MCF 10A (cell line): Measurements from ENCODE around the gene ZNF230. TPM values are rescaled to one million over a fixed set of nuclear protein-coding genes. Genes with fewer than 3 reads are reported as not detected.

ENCODE experiments used
- BruUV-seq: library from RNA; stranded (reverse); fragments of 400-500 nt; replicated peaks from 2 replicates; lab custom pipeline; 2021; lab: Mats Ljungman, UMichigan
- CTCF ChIA-PET: fragments of 300-600 bp; sonication (Branson Sonifier 250); formaldehyde crosslinking; extraction: SDS; loops from one replicate; lab custom pipeline; 2021; ENCODE audit warnings: antibody characterized with exemption, inconsistent platforms; lab: Yijun Ruan, JAX
- POLR2A ChIA-PET: fragments of 300-600, 350-650 bp; sonication (Branson Sonifier 250); formaldehyde crosslinking; extraction: SDS; loops from one replicate; lab custom pipeline; 2020; ENCODE audit warnings: antibody characterized with exemption, inconsistent platforms; lab: Yijun Ruan, JAX
- DNase-seq: peaks from one replicate; pipeline ENCODE4 v3.0.0-alpha.2; 2018; ENCODE audit not compliant: unreplicated experiment
- H3K27ac Mint-ChIP-seq: one replicate; pipeline ENCODE4 v1.8.0; 2022; ENCODE audit warnings: mild to moderate bottlenecking, low read depth, mixed read lengths; ENCODE audit not compliant: unreplicated experiment
- H3K27me3 Mint-ChIP-seq: one replicate; pipeline ENCODE4 v1.8.0; 2022; ENCODE audit warnings: mixed read lengths; ENCODE audit not compliant: insufficient read depth, unreplicated experiment
- H3K36me3 Mint-ChIP-seq: one replicate; pipeline ENCODE4 v1.8.0; 2022; ENCODE audit warnings: mild to moderate bottlenecking, moderate library complexity, mixed read lengths; ENCODE audit not compliant: insufficient read depth, unreplicated experiment
- H3K4me1 Mint-ChIP-seq: one replicate; pipeline ENCODE4 v1.8.0; 2022; ENCODE audit warnings: mixed read lengths; ENCODE audit not compliant: insufficient read depth, unreplicated experiment
- H3K4me3 Mint-ChIP-seq: one replicate; pipeline ENCODE4 v1.8.0; 2022; ENCODE audit warnings: mild to moderate bottlenecking, moderate library complexity, mixed read lengths; ENCODE audit not compliant: unreplicated experiment
- H3K9me3 Mint-ChIP-seq: one replicate; pipeline ENCODE4 v1.8.0; 2022; ENCODE audit warnings: mixed read lengths; ENCODE audit not compliant: unreplicated experiment
- intact Hi-C: fragments of 100-400 bp; cut with micrococcal nuclease; formaldehyde crosslinking; loops from 2 replicates; pipeline ENCODE4 v1.14.1; 2022
- total RNA-seq: library from RNA; stranded (reverse); gene quantifications from 2 replicates; pipeline ENCODE4 v1.2.3, GENCODE V29; 2022
- TF ChIP-seq, protein P1 (sequence below): fragments of 200-600 bp; IDR thresholded peaks from one replicate; pipeline ENCODE4 v1.8.0; 2022; ENCODE audit warnings: antibody characterized with exemption, mild to moderate bottlenecking; ENCODE audit not compliant: unreplicated experiment

ZNF230 gene
- total RNA-seq, 1 experiment from 2014 or later, result 2.9 TPM

DNA sequence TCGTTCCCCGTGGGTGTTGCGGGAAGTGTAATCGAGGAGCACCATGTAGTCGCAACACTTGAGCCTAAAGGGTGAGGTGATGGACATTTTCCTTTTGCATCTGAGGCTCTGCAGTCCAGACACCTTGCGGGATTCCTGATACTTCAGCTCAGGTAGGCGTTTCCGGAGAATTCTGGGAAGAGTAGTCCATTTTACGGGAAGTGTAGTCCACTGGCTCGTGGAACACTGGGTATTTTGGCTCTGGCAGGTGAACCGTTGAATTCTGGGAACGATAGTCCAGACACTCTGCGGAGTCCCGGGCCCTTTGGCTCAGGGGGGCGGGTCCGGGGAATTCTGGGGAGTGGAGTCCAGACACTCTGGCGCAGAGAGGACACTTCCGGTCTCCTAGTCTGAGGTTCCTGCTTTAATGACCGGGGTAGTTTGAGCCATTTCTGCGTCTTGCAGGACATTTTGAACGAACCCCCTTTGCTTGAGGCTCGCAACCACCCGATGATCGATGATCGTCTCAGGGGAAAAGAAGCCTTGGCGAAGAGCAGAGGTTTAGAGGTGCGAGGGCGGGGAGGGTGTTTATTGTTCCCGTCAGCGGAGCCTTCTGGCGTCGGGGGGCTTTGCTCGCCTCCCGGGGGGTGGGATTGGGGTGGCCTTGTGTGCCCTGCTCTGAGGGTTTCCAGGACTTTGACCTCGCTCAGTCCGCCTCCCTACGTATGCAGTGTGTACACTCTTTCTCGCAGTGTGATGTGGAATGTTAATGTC, 49.1 kb downstream of the ZNF230 start, which contains the start of gene ZNF223:
ZNF223 (plus strand) TSS at position 387 of the 753 bp plus-strand sequence. CDS start 3,141 bp downstream, outside the sequence.
- Mint-ChIP-seq H3K4me3 (peak within 1 kb of the TSS; percentile 83), H3K9me3 (peaks cover 36% of the 10 kb centered on the region), H3K36me3 (peaks cover 5% of the 10 kb centered on the region), H3K27me3 (no peaks in the 10 kb centered on the region), H3K4me1 (no peaks in the 10 kb centered on the region), H3K27ac (peak within 1 kb of the TSS; percentile 76)
- TF ChIP-seq, protein P1, sequence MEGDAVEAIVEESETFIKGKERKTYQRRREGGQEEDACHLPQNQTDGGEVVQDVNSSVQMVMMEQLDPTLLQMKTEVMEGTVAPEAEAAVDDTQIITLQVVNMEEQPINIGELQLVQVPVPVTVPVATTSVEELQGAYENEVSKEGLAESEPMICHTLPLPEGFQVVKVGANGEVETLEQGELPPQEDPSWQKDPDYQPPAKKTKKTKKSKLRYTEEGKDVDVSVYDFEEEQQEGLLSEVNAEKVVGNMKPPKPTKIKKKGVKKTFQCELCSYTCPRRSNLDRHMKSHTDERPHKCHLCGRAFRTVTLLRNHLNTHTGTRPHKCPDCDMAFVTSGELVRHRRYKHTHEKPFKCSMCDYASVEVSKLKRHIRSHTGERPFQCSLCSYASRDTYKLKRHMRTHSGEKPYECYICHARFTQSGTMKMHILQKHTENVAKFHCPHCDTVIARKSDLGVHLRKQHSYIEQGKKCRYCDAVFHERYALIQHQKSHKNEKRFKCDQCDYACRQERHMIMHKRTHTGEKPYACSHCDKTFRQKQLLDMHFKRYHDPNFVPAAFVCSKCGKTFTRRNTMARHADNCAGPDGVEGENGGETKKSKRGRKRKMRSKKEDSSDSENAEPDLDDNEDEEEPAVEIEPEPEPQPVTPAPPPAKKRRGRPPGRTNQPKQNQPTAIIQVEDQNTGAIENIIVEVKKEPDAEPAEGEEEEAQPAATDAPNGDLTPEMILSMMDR, result no peak
- intact Hi-C loops, result no loop called here
- CTCF ChIA-PET, result no interaction called here
- POLR2A ChIA-PET, result interaction anchor here (0.6 to 1.7 kb wide), 8 partner anchors 9 to 116 kb away, joined by 3 to 5 read pairs (median 3); partner anchors contain the start of genes ZNF224, ZNF230 and ZNF45
- DNase-seq, result peak; percentile 71
- BruUV-seq, result no TSS peak

DNA sequence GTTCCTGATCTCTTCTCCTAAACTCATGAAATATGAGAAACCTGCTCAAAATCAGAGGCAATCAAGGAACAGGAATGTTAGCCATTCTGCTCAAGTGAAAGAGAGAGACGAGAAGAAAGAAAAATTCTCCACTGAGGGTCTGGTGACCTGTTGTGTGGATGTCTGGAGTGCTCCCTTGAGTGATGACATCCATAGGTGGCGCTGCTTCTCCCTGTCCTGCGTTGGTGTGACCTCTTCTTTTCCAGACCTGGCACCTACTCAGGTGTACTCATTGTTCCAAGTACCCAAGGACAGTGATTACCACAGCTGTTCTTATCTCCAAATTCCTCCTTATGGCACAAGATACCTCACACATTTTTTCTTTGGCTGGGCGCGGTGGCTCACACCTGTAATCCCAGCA, 53.1 kb downstream of the ZNF230 start:
- Mint-ChIP-seq H3K4me1 (no peaks in the 10 kb centered on the region), H3K27ac (no peak overlapping the region), H3K27me3 (no peaks in the 10 kb centered on the region), H3K4me3 (no peak overlapping the region), H3K36me3 (peaks cover 5% of the 10 kb centered on the region), H3K9me3 (peaks cover 38% of the 10 kb centered on the region)
- CTCF ChIA-PET, result no interaction called here
- POLR2A ChIA-PET, result no interaction called here
- intact Hi-C loops, result no loop called here
- TF ChIP-seq, protein P1, result no peak
- no peak for DNase-seq
- no TSS peak for BruUV-seq

DNA sequence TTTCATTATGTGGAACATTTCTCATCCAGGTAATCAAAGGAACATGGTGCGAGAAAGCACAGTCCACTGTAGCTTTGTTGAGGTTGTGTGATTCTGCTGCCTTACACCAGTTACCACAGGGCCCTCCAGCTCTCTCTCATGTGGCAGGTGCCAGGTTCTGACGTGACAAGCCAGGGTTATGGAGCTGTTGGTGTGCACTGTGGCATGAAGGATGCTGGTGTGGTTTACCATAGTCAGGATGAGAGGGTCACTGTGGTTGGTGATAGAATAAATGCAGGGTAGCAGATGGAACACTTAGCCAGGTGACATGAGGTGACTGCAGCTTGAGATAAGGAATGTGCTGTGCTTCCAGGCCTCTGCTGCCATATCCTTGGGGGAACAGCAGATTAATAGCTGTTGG, 56.5 kb downstream of the ZNF230 start:
- DNase-seq, result no peak
- Mint-ChIP-seq H3K9me3 (peaks cover 31% of the 10 kb centered on the region), H3K4me1 (no peaks in the 10 kb centered on the region), H3K27me3 (no peaks in the 10 kb centered on the region), H3K27ac (no peak overlapping the region), H3K4me3 (no peak overlapping the region), H3K36me3 (peaks cover 5% of the 10 kb centered on the region)
- ChIA-PET CTCF (no interaction called here), POLR2A (no interaction called here)
- intact Hi-C loops, result no loop called here
- TF ChIP-seq, protein P1, result no peak
- BruUV-seq, result no TSS peak

DNA sequence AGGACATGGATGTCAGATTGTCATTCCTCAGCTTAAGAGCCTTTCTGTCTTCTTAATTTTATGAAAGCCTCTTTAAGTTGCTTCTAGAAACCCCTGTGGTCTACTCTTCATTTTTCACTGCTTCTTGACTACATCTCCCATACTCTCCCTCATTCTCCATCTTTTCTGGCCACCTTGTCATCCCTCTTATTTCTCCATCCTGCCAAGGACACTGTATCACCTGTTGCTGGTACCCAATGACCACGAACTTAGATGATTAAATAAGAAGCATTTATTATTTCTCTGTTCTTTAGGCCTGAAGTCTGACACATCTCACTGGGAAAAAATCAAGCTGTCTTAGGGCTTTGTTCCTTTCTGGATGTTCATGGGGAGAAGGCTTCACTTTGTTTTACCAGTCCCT, 58.3 kb downstream of the ZNF230 start:
- Mint-ChIP-seq H3K36me3 (no peaks in the 10 kb centered on the region), H3K27ac (no peak overlapping the region), H3K27me3 (no peaks in the 10 kb centered on the region), H3K9me3 (peaks cover 24% of the 10 kb centered on the region), H3K4me1 (no peaks in the 10 kb centered on the region), H3K4me3 (no peak overlapping the region)
- ChIA-PET POLR2A (interaction anchor here (0.9 kb wide), 1 partner anchor 9 kb away, joined by 3 read pairs; the partner anchor contains the start of gene ZNF223), CTCF (no interaction called here)
- TF ChIP-seq, protein P1, result no peak
- BruUV-seq, result no TSS peak
- DNase-seq, result no peak
- intact Hi-C loops, result no loop called here

Other genes starting within 250 kb of the ZNF230 start
- 76.0 and 76.4 TPM in 2 replicates for gene SMG9, start 248.0 kb upstream of the ZNF230 start, total RNA-seq
- 34.2 and 45.9 TPM in 2 replicates for gene KCNN4, start 222.0 kb upstream of the ZNF230 start, total RNA-seq
- 0.21 and 0.47 TPM in 2 replicates for gene LYPD5, start 200.5 kb upstream of the ZNF230 start, total RNA-seq
- 14.7 and 15.4 TPM in 2 replicates for gene ZNF283, start 175.6 kb upstream of the ZNF230 start, total RNA-seq
- gene ZNF404, start 119.0 kb upstream of the ZNF230 start, total RNA-seq, result 1.2 TPM in 2 replicates
- gene ZNF45, start 67.7 kb upstream of the ZNF230 start, total RNA-seq, result 8.1 and 9.9 TPM in 2 replicates
- 1.2 and 1.8 TPM in 2 replicates for gene ZNF221, start 51.7 kb upstream of the ZNF230 start, total RNA-seq
- 4.2 and 6.7 TPM in 2 replicates for gene ZNF155, start 18.8 kb upstream of the ZNF230 start, total RNA-seq
- gene ZNF222, start 22.4 kb downstream of the ZNF230 start, total RNA-seq, result 3.3 and 4.3 TPM in 2 replicates
- gene ZNF223, start 49.1 kb downstream of the ZNF230 start, total RNA-seq, result 0.56 and 0.59 TPM in 2 replicates
- gene ZNF284, start 69.2 kb downstream of the ZNF230 start, total RNA-seq, result 2.5 and 3.8 TPM in 2 replicates
- gene ZNF224, start 91.4 kb downstream of the ZNF230 start, total RNA-seq, result 17.8 and 22.7 TPM in 2 replicates
- 3.6 and 5.7 TPM in 2 replicates for gene ZNF225, start 110.4 kb downstream of the ZNF230 start, total RNA-seq
- gene ZNF234, start 138.6 kb downstream of the ZNF230 start, total RNA-seq, result 9.5 and 9.6 TPM in 2 replicates
- 23.4 and 32.5 TPM in 2 replicates for gene ZNF226, start 162.1 kb downstream of the ZNF230 start, total RNA-seq
- 22.6 and 29.0 TPM in 2 replicates for gene ZNF227, start 209.6 kb downstream of the ZNF230 start, total RNA-seq